ENCODE results near the gene RBMS3.

RBMS3 gene

DNA sequence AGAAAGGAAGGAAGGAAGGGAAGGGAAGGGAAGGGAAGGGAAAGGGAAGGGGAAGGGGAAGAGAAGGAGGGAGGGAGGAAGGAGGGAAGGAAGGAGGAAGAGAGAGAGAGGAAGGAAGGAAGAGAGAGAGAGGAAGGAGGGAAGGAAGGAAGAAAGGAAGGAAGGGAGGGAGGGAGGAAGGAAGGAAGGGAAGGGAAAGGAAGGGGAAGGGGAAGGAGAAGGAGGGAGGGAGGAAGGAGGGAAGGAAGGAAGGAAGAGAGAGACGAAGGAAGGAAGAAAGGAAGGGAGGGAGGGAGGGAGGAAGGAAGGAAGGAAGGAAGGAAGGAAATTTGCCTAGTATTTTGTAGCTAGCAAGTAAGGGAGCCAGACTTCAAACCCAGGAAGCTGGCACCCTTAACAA lies 583.9 kb downstream of the RBMS3 start:
- no peak for DNase-seq

DNA sequence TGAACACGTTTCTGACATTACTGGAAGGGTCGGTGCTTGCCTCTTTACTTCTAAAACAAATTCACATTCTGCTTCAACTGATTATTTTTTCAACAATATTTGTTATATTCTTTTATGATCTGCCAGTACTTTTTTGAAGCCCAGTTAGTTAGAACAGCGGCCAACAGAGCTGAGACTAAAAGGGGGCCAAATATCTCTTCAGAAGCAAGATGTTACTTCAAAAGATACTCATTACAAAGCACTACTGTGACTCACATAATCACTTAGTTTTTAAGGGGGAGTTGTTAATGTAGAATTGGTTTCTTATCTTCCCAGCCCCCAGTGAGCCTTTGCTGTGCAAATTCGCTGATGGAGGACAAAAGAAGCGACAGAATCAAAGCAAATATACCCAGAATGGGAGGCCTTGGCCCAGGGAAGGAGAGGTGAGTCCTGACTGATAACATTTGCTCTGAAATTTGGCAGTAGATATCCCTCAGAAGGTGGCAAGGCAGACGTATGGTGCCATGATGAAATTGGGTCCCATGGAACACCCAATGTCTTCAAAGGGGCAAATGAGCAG lies 587.8 kb downstream of the RBMS3 start:
- no peak for DNase-seq

DNA sequence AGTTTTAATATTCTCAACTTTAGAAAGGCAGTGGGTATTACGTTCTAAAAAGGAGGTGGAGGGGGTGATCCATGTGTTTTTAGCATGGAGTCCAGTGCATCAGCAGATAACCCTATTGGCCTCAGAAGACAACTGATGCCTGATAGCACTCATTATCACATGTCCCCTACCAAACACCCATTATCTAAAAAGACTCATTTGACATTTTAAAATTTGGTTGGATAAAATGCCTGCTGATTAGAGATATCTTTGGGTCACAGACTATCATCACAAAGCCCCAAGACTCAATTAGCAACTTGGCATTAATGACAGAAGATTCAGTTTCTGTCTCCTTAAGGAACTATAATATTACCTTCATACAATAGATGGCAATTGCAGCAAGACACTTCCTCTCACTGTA lies 589.3 kb downstream of the RBMS3 start:
- DNase-seq = no peak

DNA sequence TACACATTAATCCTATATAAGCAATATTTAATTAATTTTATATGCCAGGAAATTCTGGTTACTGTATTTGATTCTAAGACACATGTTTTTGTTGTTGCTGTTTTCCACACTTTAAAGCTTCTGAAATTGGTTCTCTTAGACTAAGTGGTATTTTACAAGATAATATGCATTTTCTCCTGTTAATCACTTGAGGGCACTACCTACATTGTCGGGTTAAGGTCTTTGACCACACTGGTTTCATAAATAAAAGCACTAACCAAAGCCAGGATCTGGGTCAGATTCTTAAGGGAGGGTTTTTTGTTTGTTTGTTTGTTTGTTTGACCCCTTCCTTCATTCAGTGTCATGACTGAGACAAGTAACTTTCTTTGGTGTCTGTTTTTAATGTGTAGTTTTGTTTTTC lies 590.2 kb downstream of the RBMS3 start:
- no peak for DNase-seq

DNA sequence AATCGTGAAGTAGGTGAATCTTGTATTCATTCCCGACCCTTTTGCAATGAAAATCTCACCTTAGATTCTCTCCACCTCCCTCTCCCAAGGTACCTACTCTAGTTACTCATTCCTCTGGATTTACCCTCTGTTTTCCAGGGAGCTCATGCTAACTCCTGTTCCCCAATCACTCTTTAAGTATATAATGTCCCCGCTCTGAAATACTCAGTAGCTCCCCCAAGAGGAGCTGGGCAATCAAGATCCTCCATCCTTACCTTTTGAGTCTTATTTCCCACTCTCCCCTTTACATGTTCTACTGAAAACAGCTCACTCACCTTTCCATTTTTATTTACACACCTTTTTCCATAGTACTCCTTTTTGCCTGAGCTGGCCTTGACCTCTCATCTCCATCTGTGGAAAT lies 599.9 kb downstream of the RBMS3 start:
- no peak for DNase-seq

DNA sequence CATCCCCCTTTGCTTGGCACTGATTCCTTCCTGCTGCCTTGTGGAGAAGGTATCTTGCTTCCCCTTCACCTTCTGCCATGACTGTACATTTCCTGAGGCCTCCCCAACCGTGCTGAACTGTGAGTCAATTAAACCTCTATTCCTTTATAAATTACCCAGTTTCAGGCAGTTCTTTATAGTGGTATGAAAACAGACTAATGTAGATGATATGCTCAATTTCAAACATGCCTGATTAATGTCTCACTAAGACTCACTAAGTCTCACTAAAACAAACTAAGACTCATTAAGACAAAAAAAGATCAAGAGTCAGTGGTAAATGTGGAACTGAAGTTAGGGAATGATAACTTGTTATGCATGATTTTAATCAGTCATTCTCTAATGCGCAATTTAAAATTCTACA lies 606.6 kb downstream of the RBMS3 start:
- DNase-seq = no peak

DNA sequence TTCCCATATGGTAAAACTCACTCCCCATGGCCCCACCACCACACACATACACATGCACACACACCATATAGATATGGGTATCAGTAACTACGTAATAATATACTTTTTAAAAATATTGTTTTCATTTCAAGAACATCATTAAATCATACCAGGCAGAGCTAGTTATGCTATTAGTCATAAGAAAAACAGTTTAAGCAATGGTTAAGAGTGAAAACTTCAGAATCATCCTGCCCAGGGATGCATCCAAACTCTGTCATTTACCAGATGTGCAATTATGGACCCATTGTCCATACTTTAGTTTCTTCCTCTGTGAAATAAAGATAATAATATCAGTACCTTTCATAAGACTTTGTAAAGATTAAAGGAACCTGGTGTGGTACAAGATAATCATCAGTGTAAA lies 608.3 kb downstream of the RBMS3 start:
- DNase-seq = no peak

DNA sequence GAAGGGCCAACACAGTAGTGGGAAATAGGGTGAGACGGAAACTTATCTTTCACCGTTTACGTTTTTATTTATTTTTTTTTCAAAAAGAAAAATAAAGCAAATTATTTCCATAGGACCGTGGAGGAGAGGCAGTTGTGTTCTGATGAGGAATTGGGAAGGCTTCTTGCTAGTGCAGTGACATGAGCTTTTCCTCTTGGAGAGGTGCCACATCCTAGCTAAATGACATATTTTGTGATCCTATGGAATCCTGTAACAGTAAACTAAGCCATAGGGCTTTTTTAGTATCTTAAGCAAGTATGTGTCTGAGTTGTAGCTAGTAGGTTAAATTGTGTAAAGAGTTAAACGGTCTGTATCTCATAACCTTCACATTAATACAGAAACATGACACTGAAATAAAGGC lies 609.9 kb downstream of the RBMS3 start:
- DNase-seq = no peak

DNA sequence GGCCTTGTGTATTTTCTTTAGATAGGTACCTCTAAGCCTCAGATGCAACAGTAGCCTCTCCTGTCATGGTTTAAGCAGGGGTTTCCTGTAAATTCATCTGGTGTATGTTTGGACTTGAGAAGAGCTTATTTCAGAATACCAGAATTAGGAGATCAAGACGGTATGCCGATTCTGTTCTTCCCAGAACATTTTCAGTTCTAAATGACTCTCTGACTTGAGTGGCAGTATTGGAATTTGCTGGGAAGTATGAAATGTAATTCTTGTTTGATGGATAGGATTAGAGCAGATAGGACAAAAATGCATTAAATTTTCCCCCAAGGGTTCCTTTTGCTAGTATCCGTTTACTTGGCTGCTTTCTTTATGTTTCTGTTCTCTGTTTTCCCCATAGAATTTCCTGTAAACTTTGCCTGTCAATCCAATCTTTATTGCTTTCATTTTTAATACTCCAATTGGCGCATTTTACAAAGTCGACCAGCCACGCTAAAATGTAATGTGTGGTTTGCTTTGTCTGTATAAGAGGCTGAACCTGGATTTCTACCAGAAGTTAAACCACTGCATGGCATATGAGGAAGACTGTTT lies 612.2 kb downstream of the RBMS3 start:
- DNase-seq = no peak

DNA sequence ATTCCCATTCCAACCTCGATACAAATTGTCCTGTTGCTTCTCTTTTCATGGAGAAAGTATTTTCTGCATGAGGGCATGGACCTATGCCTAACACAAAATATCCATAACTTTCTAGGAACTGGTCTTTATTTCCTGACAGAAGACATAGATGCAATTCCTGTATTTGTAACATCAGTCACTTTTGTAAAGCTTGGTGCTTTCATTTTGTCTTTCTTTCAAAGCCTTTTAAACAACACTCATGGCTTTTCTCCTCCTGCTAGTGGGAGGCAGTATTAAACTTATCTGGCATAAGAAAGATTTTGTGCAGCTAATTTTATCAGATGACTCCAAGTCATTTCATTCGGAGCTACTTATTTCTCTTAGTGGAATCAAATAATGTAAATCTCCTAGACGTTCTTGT lies 616.0 kb downstream of the RBMS3 start:
- no peak for DNase-seq

DNA sequence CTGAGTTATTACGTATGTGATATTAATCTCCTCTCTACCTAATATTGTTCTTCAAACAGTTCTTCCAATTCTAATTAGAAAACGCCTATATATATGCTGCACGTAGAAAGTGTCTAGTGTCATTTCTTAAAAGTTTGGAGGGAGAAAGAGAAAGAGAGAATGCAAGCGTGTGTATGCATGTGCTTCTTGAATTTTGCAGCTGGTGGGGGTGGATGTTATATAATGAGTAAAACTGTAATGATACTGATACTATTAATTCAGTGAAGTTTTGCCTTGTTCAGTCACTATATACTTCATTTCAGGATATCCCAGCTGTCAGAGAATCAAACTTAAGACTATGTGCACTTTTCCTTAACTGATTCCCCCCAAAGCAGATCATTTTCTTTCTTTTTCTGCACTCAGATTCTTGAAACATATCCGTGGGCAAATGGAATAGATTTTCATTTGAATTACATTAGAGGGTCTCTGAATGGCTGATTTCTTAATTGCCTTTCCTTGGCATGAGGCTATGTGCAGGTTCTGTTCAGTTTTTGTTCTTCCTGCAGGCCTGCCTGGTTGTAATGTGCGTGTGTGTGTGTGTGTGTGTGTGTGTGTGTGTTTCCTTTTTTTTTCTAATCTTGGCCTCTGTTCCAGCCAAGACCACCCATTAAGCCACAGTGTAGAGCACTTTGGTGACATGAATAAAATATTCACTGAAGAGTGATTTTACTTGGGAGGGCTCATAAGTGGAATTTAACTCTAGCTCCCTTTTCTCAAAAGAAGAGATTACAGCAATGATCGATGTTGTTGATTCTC lies 617.5 kb downstream of the RBMS3 start:
- DNase-seq = no peak

DNA sequence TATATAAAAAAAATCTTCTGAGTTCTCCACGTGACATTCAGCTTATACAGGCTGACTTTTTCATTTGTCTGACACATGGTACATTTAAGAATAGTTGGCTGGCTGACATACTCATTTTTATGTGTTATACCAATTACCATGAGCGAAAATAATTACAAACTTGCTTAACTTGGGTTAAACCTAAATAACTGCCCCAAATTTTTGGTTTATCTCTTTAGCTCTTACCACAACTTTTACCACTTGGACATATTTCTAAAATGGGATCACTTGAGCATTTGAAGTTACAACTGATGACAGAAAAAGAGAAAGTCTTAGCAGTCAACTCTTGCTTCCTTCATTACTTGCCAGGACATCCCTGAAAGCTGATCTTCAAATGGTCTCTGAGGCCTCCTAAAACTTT lies 618.1 kb downstream of the RBMS3 start:
- DNase-seq = no peak

DNA sequence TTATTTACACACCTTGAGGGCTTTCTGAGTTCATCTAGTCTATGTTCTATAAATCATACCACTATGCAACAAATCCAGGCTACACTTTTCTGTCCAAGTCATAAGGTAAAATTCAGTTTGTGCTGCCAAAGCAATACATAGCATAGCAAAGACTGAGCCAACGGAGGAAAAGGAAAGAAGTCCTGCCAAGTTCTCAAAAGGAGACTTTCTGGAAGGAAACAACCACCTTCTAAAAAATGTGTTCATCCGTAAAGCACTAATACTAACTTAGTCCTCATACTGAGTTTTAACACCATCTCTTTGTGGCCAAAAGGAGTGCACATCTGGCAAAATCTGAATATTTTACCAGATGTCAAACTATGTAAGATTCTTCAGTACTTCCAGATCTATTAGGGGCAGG lies 620.2 kb downstream of the RBMS3 start:
- DNase-seq = no peak

DNA sequence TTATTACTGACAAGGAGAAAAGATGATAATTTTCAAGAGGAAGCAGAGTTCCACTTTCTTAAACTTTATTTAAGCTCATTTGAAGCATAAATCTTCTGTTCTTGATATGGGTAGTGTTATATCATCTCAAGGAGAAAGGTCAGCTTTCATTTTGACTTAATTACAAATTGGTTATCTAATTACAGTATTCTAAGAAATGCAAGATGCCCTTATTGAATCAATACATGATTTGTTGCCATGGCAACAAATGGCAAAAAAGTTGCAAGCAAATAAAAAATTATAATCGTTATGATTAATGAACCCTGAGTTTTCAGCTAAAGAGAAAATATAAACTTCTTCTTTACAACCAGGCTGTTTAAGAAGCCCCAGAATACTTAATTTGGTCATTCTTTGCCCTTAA lies 622.7 kb downstream of the RBMS3 start:
- no peak for DNase-seq

DNA sequence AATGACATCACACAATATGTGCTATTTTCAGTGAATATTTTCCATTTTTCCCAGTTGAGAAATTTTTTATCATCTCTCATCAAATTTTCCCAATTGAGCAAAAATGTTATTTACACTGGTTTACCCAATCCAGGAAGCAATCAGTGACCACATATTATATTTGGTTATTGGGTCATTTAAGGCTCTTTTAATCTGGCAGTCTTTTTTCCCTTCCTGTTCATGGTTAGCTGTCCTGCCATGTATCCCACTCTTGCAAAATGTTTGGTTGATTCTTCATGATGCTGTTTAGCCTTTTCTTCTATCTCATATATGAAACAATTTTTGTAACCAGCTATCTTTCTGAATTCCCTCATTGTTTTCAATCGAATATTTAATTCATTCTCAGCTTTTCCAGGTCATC lies 626.0 kb downstream of the RBMS3 start:
- DNase-seq = no peak

DNA sequence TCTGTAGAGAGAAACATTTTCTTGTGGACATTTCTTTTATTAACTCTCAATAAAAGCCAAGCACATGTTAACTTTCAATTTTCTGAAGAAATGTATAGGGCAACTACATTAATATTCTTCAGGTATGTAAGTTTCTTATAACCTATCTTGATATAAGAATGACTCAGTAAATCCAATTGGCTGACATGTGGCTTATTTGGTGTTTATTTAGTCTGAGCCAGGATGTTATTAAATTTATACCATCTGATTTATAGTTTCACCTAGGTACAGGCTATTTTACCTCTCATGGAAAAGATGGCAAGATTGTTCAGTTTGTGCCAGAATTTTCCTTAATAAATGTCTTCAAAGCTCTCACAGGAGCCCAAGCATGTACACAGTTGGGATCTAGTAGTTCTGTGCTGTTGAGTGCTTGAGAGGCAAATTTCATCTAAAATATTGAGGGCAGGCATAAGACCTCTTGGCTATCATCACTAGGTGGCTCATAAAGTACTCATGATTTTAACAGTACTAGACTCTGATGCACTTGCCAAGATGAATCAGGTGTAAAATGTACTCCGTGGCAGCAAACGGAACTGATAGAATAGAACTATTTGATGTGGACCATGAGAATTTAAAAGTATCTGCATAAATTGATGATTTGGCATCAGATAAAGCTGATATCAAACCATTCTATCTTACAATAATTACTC lies 631.9 kb downstream of the RBMS3 start:
- no peak for DNase-seq

DNA sequence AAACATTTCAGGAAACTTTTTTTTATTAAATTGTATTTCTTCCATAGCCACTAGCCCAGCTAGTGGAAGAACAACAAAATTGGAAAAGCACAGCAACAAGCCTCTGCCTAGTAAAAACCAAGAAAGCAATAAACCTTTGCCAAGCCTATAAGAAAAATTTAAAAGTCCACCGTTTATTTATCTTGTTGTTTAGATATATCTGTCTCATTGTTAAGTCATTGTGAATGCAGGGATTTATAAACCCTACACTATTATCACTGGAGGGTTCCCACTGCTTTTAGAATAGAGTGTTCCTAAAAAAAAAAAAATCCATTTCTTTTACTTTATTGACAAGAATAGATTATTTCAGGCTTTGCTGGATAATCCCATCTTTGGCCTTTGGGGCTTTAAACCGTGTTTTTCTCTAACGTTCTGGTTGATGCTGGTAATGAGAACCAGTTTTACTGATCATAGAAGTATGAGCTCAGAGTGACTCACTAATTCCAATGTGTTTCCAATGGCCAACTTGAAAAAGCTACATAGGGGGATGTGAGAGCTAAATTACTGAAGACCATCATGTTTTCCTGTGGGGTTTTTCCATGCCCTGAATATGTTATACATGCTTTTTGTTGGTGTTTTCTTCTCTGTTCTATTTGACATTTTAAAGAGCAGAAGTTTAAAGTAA lies 634.1 kb downstream of the RBMS3 start:
- DNase-seq = no peak

DNA sequence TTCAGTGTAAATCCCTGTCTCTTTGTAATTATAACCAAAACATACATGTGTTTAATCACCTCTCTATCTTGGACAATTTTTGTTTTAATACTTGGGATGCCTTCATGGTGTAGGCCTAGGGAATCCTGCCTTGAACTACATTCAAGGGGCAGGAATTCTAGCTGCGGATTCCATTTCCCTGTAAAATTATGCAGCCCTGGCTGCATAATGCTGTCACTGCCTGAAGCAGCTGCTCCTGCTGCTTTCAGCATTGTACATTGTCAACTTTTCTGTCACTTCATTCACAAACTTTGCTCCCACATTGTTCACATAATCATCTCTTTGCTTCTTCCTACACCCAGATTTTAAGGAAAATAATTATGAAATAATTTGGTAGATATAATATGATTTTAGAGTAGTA lies 638.7 kb downstream of the RBMS3 start:
- no peak for DNase-seq

DNA sequence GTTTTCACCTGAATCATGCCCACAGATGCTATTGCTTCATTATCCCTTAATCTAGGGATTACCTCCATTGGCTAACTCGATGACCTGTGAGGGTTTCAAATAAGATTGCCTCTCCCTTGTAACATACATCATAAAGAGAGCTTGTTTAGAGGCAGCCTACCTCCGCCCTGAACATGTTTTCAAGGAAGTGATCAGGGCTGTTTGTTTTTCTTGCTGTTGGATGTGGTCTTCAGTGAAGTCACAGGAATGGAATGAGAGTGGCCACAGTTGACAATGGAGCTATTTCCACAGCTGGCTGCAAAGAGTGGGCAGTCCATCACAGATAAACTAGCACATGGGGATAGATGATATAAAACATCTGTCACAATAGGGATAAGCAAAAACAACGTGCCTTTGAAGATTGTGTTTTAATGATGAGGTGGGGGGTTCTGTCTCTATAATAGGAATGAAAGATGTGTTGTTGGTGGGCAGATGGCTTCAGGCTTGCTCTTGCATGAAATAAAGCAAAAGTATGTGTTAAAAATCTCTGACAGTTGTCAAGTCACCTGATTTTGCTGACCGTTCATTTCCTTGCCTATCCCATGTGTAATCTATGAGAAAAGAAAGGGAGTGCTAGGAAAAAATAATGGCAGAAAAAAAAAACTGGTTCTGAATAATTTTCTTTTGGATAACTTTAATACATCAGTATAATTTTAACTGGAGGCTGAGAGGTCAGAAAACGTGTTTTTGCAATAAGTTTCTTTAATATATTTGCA lies 642.3 kb downstream of the RBMS3 start:
- DNase-seq = no peak

DNA sequence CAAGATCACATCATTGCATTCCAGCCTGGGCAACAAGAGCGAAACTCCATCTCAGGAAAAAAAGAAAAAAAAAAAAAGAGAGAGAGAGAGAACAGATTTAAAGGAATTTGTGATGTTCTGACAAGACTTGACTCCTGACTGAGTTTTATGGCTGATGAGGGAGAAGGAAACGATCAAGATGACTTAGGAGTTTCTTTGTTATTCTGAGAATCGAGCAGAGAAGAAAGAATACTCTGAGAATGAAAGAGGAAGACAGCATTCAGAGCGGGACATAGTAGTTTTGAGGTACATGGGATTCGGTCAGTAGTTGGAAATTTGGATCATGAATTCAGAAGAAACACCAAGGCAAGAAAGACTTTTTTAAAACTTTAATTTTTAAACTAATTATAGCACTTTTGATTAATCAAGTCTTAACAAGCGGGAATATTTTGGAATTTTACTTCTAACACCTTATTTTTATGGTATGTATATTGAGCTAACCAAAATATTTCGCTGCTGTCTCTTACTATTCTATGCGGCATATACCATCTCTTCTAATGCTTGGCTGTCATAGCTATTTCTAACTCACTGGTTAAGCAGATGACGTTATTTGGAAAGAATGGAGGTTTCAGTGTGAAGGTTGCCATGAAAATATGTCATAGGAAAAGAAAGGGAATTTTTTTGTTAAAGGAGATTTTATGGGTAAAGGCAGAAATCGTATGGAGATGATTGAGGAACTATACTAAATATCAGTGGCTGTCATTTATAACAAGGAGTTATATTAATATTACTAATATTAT lies 644.1 kb downstream of the RBMS3 start:
- DNase-seq = no peak

All from anterior cingulate cortex (tissue), 58 donors.